ENCODE data around the gene C1D.
"Not testable (repeated sequence)": the region's sequence is repeated elsewhere in the genome, so short reads cannot be mapped to it uniquely, and the experiment has no call there.

The C1D gene

DNA sequence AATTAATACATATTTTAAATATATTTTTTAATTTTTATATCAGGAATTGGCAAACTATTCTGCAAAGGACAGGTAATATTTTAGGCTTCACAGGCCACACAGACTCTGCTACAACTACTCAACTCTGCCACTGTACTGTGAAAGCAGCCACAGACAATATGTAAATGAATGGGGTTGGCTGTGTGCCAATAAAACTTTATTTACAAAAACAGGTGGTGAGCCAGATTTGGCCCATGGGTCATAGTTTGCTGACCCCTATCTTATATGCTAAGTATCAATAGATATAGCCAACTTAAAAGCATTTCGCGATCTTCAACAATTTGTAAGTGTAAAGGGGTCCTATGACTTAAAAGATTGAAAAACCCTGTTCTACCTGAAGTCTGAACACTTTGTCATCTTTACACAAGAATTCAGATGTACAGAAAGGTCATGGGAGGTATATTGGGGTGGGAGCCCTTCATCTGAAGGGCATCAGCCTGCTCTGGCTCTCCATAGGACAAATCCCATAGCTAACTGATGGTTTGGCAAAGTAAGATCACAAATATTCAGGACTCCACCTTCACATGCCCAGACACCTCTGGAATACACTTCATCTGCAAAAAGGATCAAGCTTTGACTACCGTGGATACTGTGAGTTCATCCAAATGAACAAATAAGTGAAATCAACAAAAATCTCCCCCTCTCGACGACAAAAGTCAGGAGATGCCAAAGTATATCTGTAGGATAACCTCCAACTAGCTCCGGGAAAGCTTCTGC lies 65.9 kb downstream of the C1D start:
- H3K4me3 ChIP-seq (replicated peaks; ENCODE audit: low read depth, low read length), result no peak overlapping the region
- no peak for DNase-seq (ENCODE audit: extremely low read depth, low read depth)
- TF ChIP-seq, protein P1, sequence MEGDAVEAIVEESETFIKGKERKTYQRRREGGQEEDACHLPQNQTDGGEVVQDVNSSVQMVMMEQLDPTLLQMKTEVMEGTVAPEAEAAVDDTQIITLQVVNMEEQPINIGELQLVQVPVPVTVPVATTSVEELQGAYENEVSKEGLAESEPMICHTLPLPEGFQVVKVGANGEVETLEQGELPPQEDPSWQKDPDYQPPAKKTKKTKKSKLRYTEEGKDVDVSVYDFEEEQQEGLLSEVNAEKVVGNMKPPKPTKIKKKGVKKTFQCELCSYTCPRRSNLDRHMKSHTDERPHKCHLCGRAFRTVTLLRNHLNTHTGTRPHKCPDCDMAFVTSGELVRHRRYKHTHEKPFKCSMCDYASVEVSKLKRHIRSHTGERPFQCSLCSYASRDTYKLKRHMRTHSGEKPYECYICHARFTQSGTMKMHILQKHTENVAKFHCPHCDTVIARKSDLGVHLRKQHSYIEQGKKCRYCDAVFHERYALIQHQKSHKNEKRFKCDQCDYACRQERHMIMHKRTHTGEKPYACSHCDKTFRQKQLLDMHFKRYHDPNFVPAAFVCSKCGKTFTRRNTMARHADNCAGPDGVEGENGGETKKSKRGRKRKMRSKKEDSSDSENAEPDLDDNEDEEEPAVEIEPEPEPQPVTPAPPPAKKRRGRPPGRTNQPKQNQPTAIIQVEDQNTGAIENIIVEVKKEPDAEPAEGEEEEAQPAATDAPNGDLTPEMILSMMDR (IDR thresholded peaks at IDR 0.05; ENCODE audit: low read depth, low read length, missing control alignments), result no peak

- DNase-seq (ENCODE audit: extremely low read depth, low read depth), result no peak
- TF ChIP-seq, protein P1 (IDR thresholded peaks at IDR 0.05; ENCODE audit: low read depth, low read length, missing control alignments), result no peak
- H3K4me3 ChIP-seq (replicated peaks; ENCODE audit: low read depth, low read length), result no peak overlapping the region
Observed at GRCh38 chr2:67994716-67995115, 68.1 kb downstream of the C1D start.

DNA sequence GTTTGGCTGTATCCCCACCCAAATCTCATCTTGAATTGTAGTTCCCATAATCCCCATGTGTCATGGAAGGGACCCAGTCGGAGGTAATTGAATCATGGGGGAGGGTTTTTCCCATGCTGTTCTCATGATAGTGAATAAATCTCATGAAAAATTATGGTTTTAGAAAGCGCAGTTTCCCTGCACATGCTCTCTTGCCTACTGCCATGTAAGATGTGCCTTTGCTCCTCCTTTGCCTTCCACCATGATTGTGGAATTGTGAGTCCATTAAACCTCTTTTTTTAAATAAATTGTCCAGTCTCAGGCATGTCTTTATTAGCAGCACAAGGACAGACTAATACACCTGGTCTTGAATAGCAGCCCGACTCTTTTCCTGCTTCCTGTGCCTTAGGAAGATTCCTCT lies 68.7 kb downstream of the C1D start:
- DNase-seq (ENCODE audit: extremely low read depth, low read depth); H3K4me3 ChIP-seq (replicated peaks; ENCODE audit: low read depth, low read length): not testable (repeated sequence)

DNA sequence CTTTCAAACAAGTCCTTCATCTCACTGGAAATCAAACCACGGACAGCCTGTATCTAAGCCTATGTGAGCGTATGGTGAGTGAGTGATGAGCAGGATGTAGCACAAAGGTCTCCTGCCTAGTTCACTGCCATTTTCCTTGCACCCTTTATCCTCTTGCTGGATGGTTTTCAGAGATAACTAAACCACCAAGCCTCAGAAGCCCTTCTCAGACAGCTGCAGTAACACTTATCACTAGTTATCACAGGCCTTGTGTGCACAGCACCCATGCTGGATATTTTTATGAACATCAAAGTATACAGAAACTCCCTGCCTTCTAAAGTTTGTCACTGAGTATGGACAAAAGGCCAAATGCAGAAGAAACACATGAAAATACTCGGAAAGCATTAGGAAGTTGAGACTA lies 69.5 kb downstream of the C1D start:
- H3K4me3 ChIP-seq (replicated peaks; ENCODE audit: low read depth, low read length), result no peak overlapping the region
- DNase-seq (ENCODE audit: extremely low read depth, low read depth), result no peak
- TF ChIP-seq, protein P1 (IDR thresholded peaks at IDR 0.05; ENCODE audit: low read depth, low read length, missing control alignments), result no peak

DNA sequence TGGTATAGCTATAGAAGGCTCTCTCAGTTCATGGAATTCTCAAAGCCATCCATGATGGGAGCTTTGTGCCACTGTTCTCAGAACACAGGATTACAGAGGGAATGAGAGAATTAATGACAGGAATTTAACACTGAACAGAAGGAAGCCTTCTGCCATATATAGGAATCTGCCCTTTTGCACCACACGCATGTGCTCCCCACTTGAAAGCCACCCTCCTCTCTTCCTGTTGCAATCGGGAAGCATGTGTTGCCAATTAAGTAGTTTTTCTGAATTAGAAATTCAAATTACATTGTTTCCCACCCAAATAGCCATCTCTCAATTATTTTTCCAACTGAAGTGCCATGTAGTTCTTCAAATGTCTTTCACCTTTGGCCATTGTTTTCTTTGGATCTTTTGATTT lies 71.3 kb downstream of the C1D start:
- H3K4me3 ChIP-seq (replicated peaks; ENCODE audit: low read depth, low read length), result no peak overlapping the region
- peak; percentile 9 for DNase-seq (ENCODE audit: extremely low read depth, low read depth)
- TF ChIP-seq, protein P1 (IDR thresholded peaks at IDR 0.05; ENCODE audit: low read depth, low read length, missing control alignments), result no peak

All from HFF-Myc (cell line).